Globus pallidus (tissue), 1 donor: ENCODE data around the gene NTSR2.

Source experiments
- DNase-seq: peaks from one replicate; pipeline ENCODE4 v3.0.0-alpha.2; 2015; ENCODE audit warnings: low spot score

NTSR2 gene

GRCh38 chr2:11628675-11629074 is 41.3 kb downstream of the NTSR2 start:
- DNase-seq, result no peak

- DNase-seq, result no peak
These were observed 44.3 kb downstream of the NTSR2 start for GRCh38 chr2:11625671-11626070.

- DNase-seq, result no peak
These were observed 45.1 kb downstream of the NTSR2 start for GRCh38 chr2:11624893-11625292.

GRCh38 chr2:11622611-11623010 is 47.4 kb downstream of the NTSR2 start:
- DNase-seq, result no peak

GRCh38 chr2:11621410-11621809 is 48.6 kb downstream of the NTSR2 start:
- peak; percentile 37 for DNase-seq

GRCh38 chr2:11618708-11619062 is 51.3 kb downstream of the NTSR2 start:
- DNase-seq, result no peak

GRCh38 chr2:11617984-11618707 is 51.8 kb downstream of the NTSR2 start:
- no peak for DNase-seq

GRCh38 chr2:11617527-11617926 is 52.5 kb downstream of the NTSR2 start:
- DNase-seq, result no peak

- no peak for DNase-seq
These were observed 53.1 kb downstream of the NTSR2 start for GRCh38 chr2:11616851-11617415.

GRCh38 chr2:11616097-11616687 is 53.8 kb downstream of the NTSR2 start:
- DNase-seq, result no peak

- DNase-seq, result no peak
These were observed 54.8 kb downstream of the NTSR2 start for GRCh38 chr2:11615209-11615608.

GRCh38 chr2:11613297-11613696 is 56.7 kb downstream of the NTSR2 start:
- no peak for DNase-seq

GRCh38 chr2:11612553-11613215 is 57.3 kb downstream of the NTSR2 start:
- DNase-seq, result no peak

GRCh38 chr2:11611251-11611650 is 58.7 kb downstream of the NTSR2 start:
- DNase-seq, result no peak

- DNase-seq, result no peak
These were observed 59.3 kb downstream of the NTSR2 start for GRCh38 chr2:11610624-11611242.
